Activated naive CD4-positive, alpha-beta T cell treated with anti-CD3 and anti-CD28 coated beads, Interleukin-2, amount 10 ng/mL, durations not matched to agents 7 days and 5 days (primary cell): ENCODE data around the gene CRTC1.

ENCODE experiments used
- CTCF ChIA-PET: fragments of 350-600 bp; sonication (Branson Sonifier 250); formaldehyde crosslinking; loops from one replicate; lab custom pipeline; 2021; ENCODE audit warnings: antibody characterized with exemption; lab: Charles Lee
- DNase-seq: peaks from one replicate; pipeline ENCODE4 v3.0.0-alpha.2; 2020
- H3K27ac Mint-ChIP-seq: one replicate; pipeline ENCODE4 v1.8.0; 2021; ENCODE audit warnings: mild to moderate bottlenecking, moderate library complexity, mixed read lengths
- H3K27me3 Mint-ChIP-seq: one replicate; pipeline ENCODE4 v1.8.0; 2021; ENCODE audit warnings: mild to moderate bottlenecking, mixed read lengths
- H3K36me3 Mint-ChIP-seq: one replicate; pipeline ENCODE4 v1.8.0; 2021; ENCODE audit warnings: mixed read lengths
- H3K4me1 Mint-ChIP-seq: one replicate; pipeline ENCODE4 v1.8.0; 2021; ENCODE audit warnings: mixed read lengths
- H3K4me3 Mint-ChIP-seq: one replicate; pipeline ENCODE4 v1.8.0; 2021; ENCODE audit warnings: mild to moderate bottlenecking, moderate library complexity, mixed read lengths
- H3K9me3 Mint-ChIP-seq: one replicate; pipeline ENCODE4 v1.8.0; 2021; ENCODE audit warnings: mixed read lengths

CRTC1 gene

GRCh38 chr19:18772620-18773587 lies 89.4 kb downstream of the CRTC1 start:
- Mint-ChIP-seq H3K27me3 (peaks cover 9% of the 10 kb centered on the region), H3K4me3 (no peak overlapping the region), H3K27ac (no peak overlapping the region), H3K9me3 (no peaks in the 10 kb centered on the region), H3K36me3 (no peaks in the 10 kb centered on the region), H3K4me1 (no peaks in the 10 kb centered on the region)
- no peak for DNase-seq
- CTCF ChIA-PET = interaction anchor here (0.5 kb wide), 1 partner anchor 25 kb away, joined by 3 read pairs; no protein-coding TSS in a partner anchor

- no peaks in the 10 kb centered on the region for H3K4me1 Mint-ChIP-seq
- H3K27ac Mint-ChIP-seq = no peak overlapping the region
- no peak overlapping the region for H3K4me3 Mint-ChIP-seq
Observed at GRCh38 chr19:18773682-18774081, 90.2 kb downstream of the CRTC1 start.

DNA sequence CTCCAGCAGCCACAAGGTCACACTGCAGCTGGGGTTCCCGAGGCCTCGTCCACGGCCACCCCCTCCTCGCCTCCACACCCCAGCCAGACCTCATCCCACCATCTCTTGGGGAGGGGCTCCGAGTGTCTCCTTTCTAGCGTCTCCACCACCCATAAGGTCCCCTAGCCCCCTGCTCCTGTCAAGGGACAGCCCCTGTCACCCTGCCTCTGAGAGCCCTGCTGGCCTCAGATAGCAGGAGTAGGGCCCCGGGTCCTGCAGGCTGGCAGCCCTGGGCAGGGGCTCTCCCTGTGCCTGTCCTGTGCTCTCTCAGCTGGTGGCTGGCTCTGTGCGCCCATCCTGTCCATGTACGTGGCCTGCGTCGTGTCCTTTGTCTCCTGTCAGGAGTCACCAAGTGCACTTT lies 90.6 kb downstream of the CRTC1 start:
- H3K27me3 Mint-ChIP-seq = peaks cover 17% of the 10 kb centered on the region
- H3K4me1 Mint-ChIP-seq = no peaks in the 10 kb centered on the region
- no peak for DNase-seq
- no peaks in the 10 kb centered on the region for H3K9me3 Mint-ChIP-seq
- H3K36me3 Mint-ChIP-seq = no peaks in the 10 kb centered on the region
- no peak overlapping the region for H3K27ac Mint-ChIP-seq
- no peak overlapping the region for H3K4me3 Mint-ChIP-seq
- CTCF ChIA-PET = no interaction called here

More at GRCh38 chr19:18773682-18774081, 90.2 kb downstream of the CRTC1 start:
- no peak for DNase-seq
- CTCF ChIA-PET = no interaction called here
- Mint-ChIP-seq H3K36me3 (no peaks in the 10 kb centered on the region), H3K9me3 (no peaks in the 10 kb centered on the region), H3K27me3 (peaks cover 13% of the 10 kb centered on the region)

DNA sequence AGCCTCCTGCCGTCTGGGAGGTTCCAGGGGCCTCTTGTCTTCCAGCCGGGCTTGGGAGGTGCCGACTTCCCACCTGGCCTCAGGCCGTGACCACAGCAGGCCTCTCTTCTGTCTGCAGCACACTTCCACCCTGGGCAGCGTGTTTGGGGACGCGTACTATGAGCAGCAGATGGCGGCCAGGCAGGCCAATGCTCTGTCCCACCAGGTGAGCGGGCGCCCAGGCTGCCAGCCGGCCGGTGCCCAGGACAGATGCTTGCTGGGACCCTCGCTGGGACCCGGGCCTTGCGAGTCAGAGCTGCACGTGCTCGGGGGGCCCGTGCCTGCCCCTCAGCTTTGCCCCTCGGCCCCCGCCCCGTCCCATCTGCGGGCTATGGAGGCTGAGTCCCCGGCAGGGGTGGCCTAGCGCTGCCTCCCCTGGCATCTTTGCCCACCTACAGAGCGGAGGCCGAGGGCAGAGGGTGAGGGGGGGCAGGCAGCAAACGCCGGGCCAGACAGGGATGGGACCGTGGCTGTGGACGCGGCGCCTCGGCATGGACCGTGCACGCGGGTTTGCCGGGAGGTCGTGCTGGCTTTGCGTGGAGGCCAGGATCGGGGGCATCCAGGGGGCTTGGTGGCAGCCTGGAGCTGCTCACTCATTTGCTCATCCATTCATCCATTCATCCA lies 91.4 kb downstream of the CRTC1 start:
- CTCF ChIA-PET = no interaction called here
- Mint-ChIP-seq H3K9me3 (no peaks in the 10 kb centered on the region), H3K4me1 (no peaks in the 10 kb centered on the region), H3K4me3 (no peak overlapping the region), H3K27me3 (peaks cover 19% of the 10 kb centered on the region), H3K36me3 (no peaks in the 10 kb centered on the region), H3K27ac (no peak overlapping the region)
- DNase-seq = no peak

DNA sequence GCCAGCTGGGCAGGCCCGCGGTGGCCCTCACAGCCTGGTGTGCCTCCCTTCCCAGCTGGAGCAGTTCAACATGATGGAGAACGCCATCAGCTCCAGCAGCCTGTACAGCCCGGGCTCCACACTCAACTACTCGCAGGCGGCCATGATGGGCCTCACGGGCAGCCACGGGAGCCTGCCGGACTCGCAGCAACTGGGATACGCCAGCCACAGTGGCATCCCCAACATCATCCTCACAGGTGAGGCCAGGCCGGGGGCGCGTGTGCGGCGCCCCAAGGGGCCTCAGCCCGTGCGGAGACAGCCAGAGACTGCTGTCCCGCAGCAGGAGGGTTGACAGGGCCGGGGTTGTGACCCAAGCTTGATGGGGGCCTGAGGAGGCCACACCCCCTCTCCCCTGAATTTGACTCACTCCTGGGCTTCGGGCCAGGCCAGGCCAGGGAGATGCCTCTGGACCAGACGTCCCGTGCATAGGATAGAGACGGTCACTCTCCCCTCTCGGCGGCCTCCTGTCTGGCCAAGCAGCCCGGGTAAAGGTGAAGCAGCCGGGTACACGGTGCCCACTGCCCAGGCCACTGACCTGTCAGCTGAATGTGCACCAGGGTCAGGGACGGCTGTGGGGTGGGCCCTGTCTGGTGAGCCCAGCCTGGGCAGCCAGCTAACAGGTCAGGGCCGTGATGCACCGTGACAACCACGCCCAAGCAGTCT lies 92.3 kb downstream of the CRTC1 start:
- Mint-ChIP-seq H3K4me1 (no peaks in the 10 kb centered on the region), H3K27ac (no peak overlapping the region), H3K4me3 (no peak overlapping the region), H3K27me3 (peaks cover 19% of the 10 kb centered on the region), H3K9me3 (no peaks in the 10 kb centered on the region), H3K36me3 (no peaks in the 10 kb centered on the region)
- DNase-seq = no peak
- CTCF ChIA-PET = no interaction called here

GRCh38 chr19:18776288-18776594 lies 92.8 kb downstream of the CRTC1 start:
- Mint-ChIP-seq H3K27me3 (peaks cover 19% of the 10 kb centered on the region), H3K4me3 (no peak overlapping the region), H3K9me3 (no peaks in the 10 kb centered on the region), H3K36me3 (no peaks in the 10 kb centered on the region), H3K4me1 (no peaks in the 10 kb centered on the region), H3K27ac (no peak overlapping the region)
- DNase-seq = no peak
- CTCF ChIA-PET = no interaction called here

GRCh38 chr19:18776736-18777135 lies 93.3 kb downstream of the CRTC1 start:
- H3K4me3 Mint-ChIP-seq = no peak overlapping the region
- DNase-seq = no peak
- H3K27ac Mint-ChIP-seq = no peak overlapping the region
- CTCF ChIA-PET = no interaction called here
- no peaks in the 10 kb centered on the region for H3K36me3 Mint-ChIP-seq
- H3K9me3 Mint-ChIP-seq = no peaks in the 10 kb centered on the region
- no peaks in the 10 kb centered on the region for H3K4me1 Mint-ChIP-seq
- peaks cover 19% of the 10 kb centered on the region for H3K27me3 Mint-ChIP-seq

DNA sequence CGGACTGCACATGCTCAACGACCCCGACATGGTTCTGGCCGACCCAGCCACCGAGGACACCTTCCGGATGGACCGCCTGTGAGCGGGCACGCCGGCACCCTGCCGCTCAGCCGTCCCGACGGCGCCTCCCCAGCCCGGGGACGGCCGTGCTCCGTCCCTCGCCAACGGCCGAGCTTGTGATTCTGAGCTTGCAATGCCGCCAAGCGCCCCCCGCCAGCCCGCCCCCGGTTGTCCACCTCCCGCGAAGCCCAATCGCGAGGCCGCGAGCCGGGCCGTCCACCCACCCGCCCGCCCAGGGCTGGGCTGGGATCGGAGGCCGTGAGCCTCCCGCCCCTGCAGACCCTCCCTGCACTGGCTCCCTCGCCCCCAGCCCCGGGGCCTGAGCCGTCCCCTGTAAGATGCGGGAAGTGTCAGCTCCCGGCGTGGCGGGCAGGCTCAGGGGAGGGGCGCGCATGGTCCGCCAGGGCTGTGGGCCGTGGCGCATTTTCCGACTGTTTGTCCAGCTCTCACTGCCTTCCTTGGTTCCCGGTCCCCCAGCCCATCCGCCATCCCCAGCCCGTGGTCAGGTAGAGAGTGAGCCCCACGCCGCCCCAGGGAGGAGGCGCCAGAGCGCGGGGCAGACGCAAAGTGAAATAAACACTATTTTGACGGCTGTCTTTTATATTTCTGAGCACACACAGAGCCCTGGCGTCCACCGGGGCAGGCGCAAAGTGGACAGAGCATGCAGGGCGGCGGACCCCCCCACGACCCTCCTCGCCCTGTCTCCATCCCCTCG lies 94.0 kb downstream of the CRTC1 start:
- Mint-ChIP-seq H3K27me3 (peaks cover 22% of the 10 kb centered on the region), H3K36me3 (no peaks in the 10 kb centered on the region), H3K9me3 (no peaks in the 10 kb centered on the region), H3K27ac (no peak overlapping the region), H3K4me3 (no peak overlapping the region), H3K4me1 (no peaks in the 10 kb centered on the region)
- CTCF ChIA-PET = no interaction called here
- no peak for DNase-seq

DNA sequence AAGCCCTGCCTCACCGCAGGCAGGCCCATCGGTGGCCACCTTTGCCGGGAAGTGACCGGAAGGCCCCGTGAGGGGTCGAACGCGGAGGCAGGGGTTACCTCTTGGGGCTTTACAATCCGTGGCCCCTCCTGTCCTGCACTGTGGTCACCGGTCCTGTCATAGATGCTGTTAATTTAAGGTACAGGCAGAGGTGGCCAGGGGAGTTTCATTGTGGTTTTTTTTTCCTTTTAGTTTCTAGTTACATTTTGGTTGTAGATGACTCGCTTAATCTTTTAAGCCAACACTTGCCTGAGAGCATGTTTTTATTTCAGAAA lies 94.6 kb downstream of the CRTC1 start:
- peaks cover 25% of the 10 kb centered on the region for H3K27me3 Mint-ChIP-seq

GRCh38 chr19:18778826-18779495 lies 95.5 kb downstream of the CRTC1 start:
- Mint-ChIP-seq H3K36me3 (no peaks in the 10 kb centered on the region), H3K4me3 (no peak overlapping the region), H3K27ac (no peak overlapping the region), H3K27me3 (peaks cover 25% of the 10 kb centered on the region), H3K4me1 (no peaks in the 10 kb centered on the region), H3K9me3 (no peaks in the 10 kb centered on the region)
- DNase-seq = no peak
- CTCF ChIA-PET = no interaction called here

More for the DNA sequence above, 94.6 kb downstream of the CRTC1 start:
- H3K27ac Mint-ChIP-seq = no peak overlapping the region
- no peaks in the 10 kb centered on the region for H3K36me3 Mint-ChIP-seq
- CTCF ChIA-PET = no interaction called here
- H3K9me3 Mint-ChIP-seq = no peaks in the 10 kb centered on the region
- DNase-seq = no peak
- no peak overlapping the region for H3K4me3 Mint-ChIP-seq
- H3K4me1 Mint-ChIP-seq = no peaks in the 10 kb centered on the region

DNA sequence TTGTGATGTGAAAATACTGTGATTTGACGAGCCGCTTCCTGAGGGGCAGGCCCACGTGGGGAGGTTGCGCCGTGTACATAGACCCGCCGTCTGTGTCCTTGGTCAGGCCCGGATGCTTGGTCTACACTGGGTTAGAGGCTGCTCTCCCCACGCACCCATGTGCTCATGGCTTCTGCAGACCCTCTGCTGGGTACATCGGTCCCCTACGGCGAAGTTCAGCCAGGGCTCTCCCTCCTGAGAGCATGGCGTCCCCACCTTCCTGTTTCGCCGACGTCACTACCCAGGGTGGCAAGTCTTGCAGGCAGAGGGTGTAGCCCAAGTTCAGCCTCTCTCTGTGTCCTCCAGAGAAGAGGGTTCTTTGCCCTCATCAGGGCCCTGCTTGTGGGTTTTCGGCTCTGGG lies 96.6 kb downstream of the CRTC1 start:
- no peak for DNase-seq
- H3K27me3 Mint-ChIP-seq = peaks cover 25% of the 10 kb centered on the region
- no peaks in the 10 kb centered on the region for H3K36me3 Mint-ChIP-seq
- H3K27ac Mint-ChIP-seq = no peak overlapping the region
- CTCF ChIA-PET = no interaction called here
- no peak overlapping the region for H3K4me3 Mint-ChIP-seq
- no peaks in the 10 kb centered on the region for H3K9me3 Mint-ChIP-seq
- no peaks in the 10 kb centered on the region for H3K4me1 Mint-ChIP-seq

DNA sequence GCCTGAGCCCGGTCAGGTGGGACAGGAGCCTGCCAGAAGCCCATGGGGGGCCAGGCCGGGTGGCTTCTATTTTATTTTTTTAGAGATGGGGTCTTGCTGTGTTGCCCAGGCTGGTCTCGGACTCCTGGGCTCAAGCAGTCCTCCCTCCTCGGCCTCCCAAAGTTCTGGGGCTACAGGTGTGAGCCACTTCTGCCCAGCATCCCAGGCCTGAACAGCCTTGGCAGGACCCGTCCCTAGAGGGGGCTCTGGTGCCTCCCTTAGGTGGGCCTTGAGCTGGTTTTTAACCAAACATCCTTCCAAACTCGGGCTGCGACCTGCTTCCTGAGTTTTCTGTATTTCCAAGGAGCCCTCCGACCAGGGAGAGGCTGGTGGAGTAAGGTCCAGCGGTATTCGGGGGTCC lies 97.2 kb downstream of the CRTC1 start:
- no peaks in the 10 kb centered on the region for H3K9me3 Mint-ChIP-seq
- H3K27ac Mint-ChIP-seq = no peak overlapping the region
- peaks cover 25% of the 10 kb centered on the region for H3K27me3 Mint-ChIP-seq
- H3K36me3 Mint-ChIP-seq = no peaks in the 10 kb centered on the region
- no peak for DNase-seq
- peaks cover 4% of the 10 kb centered on the region for H3K4me1 Mint-ChIP-seq
- H3K4me3 Mint-ChIP-seq = no peak overlapping the region
- CTCF ChIA-PET = no interaction called here

GRCh38 chr19:18781047-18781600 lies 97.6 kb downstream of the CRTC1 start:
- Mint-ChIP-seq H3K27me3 (peaks cover 25% of the 10 kb centered on the region), H3K9me3 (no peaks in the 10 kb centered on the region), H3K4me1 (peaks cover 7% of the 10 kb centered on the region), H3K4me3 (no peak overlapping the region), H3K36me3 (no peaks in the 10 kb centered on the region), H3K27ac (no peak overlapping the region)
- CTCF ChIA-PET = no interaction called here
- DNase-seq = no peak
